ENCODE results near the gene VTI1B.
"Not testable (repeated sequence)": the region's sequence is repeated elsewhere in the genome, so short reads cannot be mapped to it uniquely, and the experiment has no call there.

The VTI1B gene

GRCh38 chr14:67644428-67644827 is 30.0 kb downstream of the VTI1B start:
- no peak overlapping the region for H3K4me3 ChIP-seq (ENCODE audit: low read length)
- H3K36me3 ChIP-seq (ENCODE audit: insufficient read depth, low read depth, low read length), result peaks cover 54% of the 10 kb centered on the region
- H3K9ac ChIP-seq (ENCODE audit: low read depth, low read length), result no peak overlapping the region
- H3K27me3 ChIP-seq (ENCODE audit: insufficient read depth, low read length), result no peaks in the 10 kb centered on the region
- H3K9me3 ChIP-seq (ENCODE audit: insufficient read depth, low read depth, low read length), result no peaks in the 10 kb centered on the region
- H3K27ac ChIP-seq (ENCODE audit: low read length), result no peak overlapping the region
- no peaks in the 10 kb centered on the region for H3K4me1 ChIP-seq (ENCODE audit: insufficient read depth, low read length)

DNA sequence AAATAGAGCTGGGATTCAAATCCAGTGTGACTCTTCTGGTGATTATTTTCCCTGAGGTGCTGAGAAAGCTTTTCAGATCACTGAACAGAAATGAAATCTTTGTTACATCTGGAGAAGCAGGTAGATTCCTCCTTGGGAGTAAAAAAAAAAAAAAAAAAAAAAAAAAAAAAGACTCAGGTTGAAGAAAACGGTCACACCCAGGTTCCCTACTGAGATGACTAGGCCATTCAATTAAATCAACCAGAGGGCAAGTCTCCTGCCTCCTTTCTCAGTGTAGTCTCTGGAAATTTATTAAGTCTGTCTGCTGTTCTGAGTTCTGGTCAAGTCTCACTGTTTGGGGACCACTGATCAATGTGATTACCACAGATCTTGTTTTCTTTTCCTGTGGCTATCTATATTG is 30.7 kb downstream of the VTI1B start:
- H3K4me1 ChIP-seq (ENCODE audit: insufficient read depth, low read length), result no peaks in the 10 kb centered on the region
- H3K9ac ChIP-seq (ENCODE audit: low read depth, low read length), result no peak overlapping the region
- H3K9me3 ChIP-seq (ENCODE audit: insufficient read depth, low read depth, low read length), result no peaks in the 10 kb centered on the region
- H3K36me3 ChIP-seq (ENCODE audit: insufficient read depth, low read depth, low read length), result peaks cover 47% of the 10 kb centered on the region
- no peak overlapping the region for H3K4me3 ChIP-seq (ENCODE audit: low read length)
- H3K27ac ChIP-seq (ENCODE audit: low read length), result no peak overlapping the region
- H3K27me3 ChIP-seq (ENCODE audit: insufficient read depth, low read length), result no peaks in the 10 kb centered on the region

DNA sequence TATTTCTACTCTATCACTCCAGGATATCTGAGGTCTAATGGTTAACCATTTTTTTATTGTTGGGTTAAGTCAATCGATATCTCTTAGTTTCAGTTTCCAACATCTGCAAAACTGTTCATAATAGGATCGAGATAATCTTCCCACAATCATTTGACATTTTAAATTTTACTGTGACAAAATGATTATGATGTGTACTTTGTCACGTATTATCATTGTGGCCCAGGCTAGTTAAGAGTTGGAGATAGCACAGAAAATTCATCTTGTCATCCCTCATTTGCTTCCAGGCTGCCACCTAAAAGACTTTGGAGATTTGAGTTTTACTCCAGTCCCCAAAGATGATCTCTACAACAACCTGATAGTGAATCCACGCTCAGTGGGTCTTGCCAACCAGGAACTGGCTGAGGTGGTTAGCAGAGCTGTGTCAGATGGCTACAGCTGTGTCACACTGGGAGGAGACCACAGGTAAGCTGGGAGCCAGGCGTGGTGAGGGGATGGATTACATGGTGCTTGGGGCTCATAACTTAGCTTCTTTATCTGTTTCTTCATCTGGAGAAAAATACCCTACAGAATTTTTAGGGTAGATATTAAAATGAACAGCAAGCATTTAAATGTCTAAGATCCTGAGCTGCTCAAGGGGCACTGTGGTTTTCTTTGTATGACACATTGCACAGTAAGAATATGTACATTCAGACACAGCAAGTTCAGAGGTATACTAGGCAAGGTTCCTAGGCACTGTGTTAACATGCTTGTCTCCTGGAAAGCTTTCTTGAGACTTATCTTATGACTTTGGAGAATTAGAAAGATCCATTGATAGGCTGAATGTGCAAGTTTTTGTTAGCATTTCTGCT is 32.3 kb downstream of the VTI1B start:
- H3K36me3 ChIP-seq (ENCODE audit: insufficient read depth, low read depth, low read length), result peaks cover 31% of the 10 kb centered on the region
- no peak overlapping the region for H3K9ac ChIP-seq (ENCODE audit: low read depth, low read length)
- H3K4me3 ChIP-seq (ENCODE audit: low read length), result no peak overlapping the region
- no peaks in the 10 kb centered on the region for H3K4me1 ChIP-seq (ENCODE audit: insufficient read depth, low read length)
- no peaks in the 10 kb centered on the region for H3K27me3 ChIP-seq (ENCODE audit: insufficient read depth, low read length)
- no peak overlapping the region for H3K27ac ChIP-seq (ENCODE audit: low read length)
- no peaks in the 10 kb centered on the region for H3K9me3 ChIP-seq (ENCODE audit: insufficient read depth, low read depth, low read length)

DNA sequence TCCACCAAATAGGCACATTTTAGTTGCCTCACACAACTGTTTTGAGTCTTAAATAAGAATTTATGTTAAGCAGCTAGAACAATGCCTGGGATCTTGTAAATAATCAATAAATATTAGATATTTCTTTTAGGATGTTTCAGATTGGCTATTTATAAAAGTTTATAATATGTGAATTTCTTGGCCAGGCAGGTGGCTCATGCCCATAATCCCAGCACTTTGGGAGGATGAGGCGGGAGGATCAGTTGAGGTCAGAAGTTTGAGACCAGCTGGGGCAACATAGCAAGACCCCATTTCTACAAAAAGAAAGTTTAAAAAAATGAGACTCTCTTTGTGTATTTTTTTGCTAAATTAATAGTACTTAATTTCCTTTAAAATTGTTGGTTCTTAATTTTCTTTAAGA is 33.0 kb downstream of the VTI1B start:
- no peak overlapping the region for H3K27ac ChIP-seq (ENCODE audit: low read length)
- no peak overlapping the region for H3K9ac ChIP-seq (ENCODE audit: low read depth, low read length)
- H3K36me3 ChIP-seq (ENCODE audit: insufficient read depth, low read depth, low read length), result peaks cover 25% of the 10 kb centered on the region
- no peak overlapping the region for H3K4me3 ChIP-seq (ENCODE audit: low read length)
- H3K4me1 ChIP-seq (ENCODE audit: insufficient read depth, low read length), result no peaks in the 10 kb centered on the region
- no peaks in the 10 kb centered on the region for H3K27me3 ChIP-seq (ENCODE audit: insufficient read depth, low read length)
- H3K9me3 ChIP-seq (ENCODE audit: insufficient read depth, low read depth, low read length), result no peaks in the 10 kb centered on the region

DNA sequence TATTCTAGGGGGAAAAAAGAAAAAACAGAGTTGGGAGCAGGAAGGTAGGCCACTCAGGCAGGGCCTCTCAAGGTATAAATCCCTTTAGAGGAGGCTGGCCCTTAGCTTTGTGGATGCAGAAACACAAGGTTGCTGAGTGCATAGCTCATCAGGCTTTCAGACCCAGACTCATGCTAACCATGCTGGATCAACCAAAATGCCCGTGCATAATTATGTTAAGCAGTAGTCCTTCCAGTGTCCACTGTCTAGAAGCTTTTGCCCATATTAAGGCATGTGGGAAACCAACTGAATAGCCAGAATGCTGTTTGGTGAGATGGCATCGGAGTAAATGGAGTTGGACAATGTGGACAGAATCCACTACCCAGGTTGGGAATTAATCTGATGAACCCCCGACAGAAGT is 35.8 kb downstream of the VTI1B start:
- Histone ChIP-seq H3K27ac (ENCODE audit: low read length) (no peak overlapping the region), H3K36me3 (ENCODE audit: insufficient read depth, low read depth, low read length) (peaks cover 9% of the 10 kb centered on the region), H3K4me3 (ENCODE audit: low read length) (no peak overlapping the region), H3K9ac (ENCODE audit: low read depth, low read length) (no peak overlapping the region), H3K27me3 (ENCODE audit: insufficient read depth, low read length) (no peaks in the 10 kb centered on the region), H3K9me3 (ENCODE audit: insufficient read depth, low read depth, low read length) (no peaks in the 10 kb centered on the region), H3K4me1 (ENCODE audit: insufficient read depth, low read length) (no peaks in the 10 kb centered on the region)

DNA sequence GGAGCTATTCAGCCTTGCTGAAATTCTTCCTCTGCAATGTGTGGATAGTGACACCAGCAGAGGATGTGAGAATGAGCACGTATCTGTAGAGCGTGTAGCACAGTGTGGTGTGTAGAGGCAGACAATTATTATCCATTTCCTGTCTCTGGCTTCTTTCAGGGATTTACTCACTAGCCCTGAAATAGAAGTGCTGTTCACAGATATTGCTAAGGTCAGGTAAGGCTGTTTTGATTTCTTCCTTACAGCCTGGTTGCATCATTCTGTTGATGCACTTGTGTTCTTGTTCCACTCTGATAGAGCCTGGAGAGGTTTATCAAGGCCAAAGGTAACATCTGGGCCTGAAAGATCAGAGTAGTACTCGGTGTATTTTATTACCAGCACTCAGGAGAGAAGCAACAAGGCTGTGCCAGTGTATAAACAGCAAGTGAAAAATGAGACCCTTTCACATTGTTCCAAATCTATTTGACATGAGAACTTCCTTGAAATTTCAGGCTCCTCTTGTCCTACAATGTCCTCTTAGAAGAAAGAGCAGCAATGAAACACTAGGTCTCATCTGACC is 38.0 kb downstream of the VTI1B start:
- no peaks in the 10 kb centered on the region for H3K27me3 ChIP-seq (ENCODE audit: insufficient read depth, low read length)
- no peaks in the 10 kb centered on the region for H3K9me3 ChIP-seq (ENCODE audit: insufficient read depth, low read depth, low read length)
- no peak overlapping the region for H3K4me3 ChIP-seq (ENCODE audit: low read length)
- no peaks in the 10 kb centered on the region for H3K4me1 ChIP-seq (ENCODE audit: insufficient read depth, low read length)
- no peak overlapping the region for H3K27ac ChIP-seq (ENCODE audit: low read length)
- H3K36me3 ChIP-seq (ENCODE audit: insufficient read depth, low read depth, low read length), result peaks cover 4% of the 10 kb centered on the region; the same call in 1 of the 2 replicates
- H3K9ac ChIP-seq (ENCODE audit: low read depth, low read length), result no peak overlapping the region

GRCh38 chr14:67633451-67634147 is 40.8 kb downstream of the VTI1B start:
- Histone ChIP-seq H3K4me3 (ENCODE audit: low read length) (no peak overlapping the region), H3K27ac (ENCODE audit: low read length) (no peak overlapping the region), H3K36me3 (ENCODE audit: insufficient read depth, low read depth, low read length) (peaks cover 4% of the 10 kb centered on the region; the same call in 1 of the 2 replicates), H3K9ac (ENCODE audit: low read depth, low read length) (no peak overlapping the region), H3K9me3 (ENCODE audit: insufficient read depth, low read depth, low read length) (no peaks in the 10 kb centered on the region), H3K4me1 (ENCODE audit: insufficient read depth, low read length) (no peaks in the 10 kb centered on the region), H3K27me3 (ENCODE audit: insufficient read depth, low read length) (no peaks in the 10 kb centered on the region)

DNA sequence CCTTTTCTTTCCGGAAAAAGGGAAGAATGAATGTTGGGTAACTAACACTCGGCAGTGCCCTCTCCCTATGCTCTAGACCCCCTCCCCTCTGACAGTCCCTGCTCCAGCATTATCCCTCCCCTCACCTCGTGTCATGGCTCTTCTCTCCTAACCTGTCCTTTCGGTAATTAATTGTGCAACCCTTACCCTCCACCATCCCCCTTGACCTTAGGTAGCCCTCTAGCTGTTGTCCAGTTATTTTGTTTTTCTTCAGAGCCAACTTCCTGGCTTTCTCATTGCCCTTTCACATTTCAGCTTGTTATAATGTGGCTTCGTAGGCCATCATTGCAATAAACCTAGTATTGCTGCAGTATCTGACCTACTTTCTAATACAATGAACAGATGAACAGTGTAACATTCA is 43.5 kb downstream of the VTI1B start:
- Histone ChIP-seq H3K9ac (ENCODE audit: low read depth, low read length) (no peak overlapping the region), H3K36me3 (ENCODE audit: insufficient read depth, low read depth, low read length) (peaks cover 4% of the 10 kb centered on the region; the same call in 1 of the 2 replicates), H3K9me3 (ENCODE audit: insufficient read depth, low read depth, low read length) (no peaks in the 10 kb centered on the region), H3K4me1 (ENCODE audit: insufficient read depth, low read length) (no peaks in the 10 kb centered on the region), H3K4me3 (ENCODE audit: low read length) (no peak overlapping the region), H3K27me3 (ENCODE audit: insufficient read depth, low read length) (no peaks in the 10 kb centered on the region), H3K27ac (ENCODE audit: low read length) (no peak overlapping the region)

- no peaks in the 10 kb centered on the region for H3K27me3 ChIP-seq (ENCODE audit: insufficient read depth, low read length)
- no peaks in the 10 kb centered on the region for H3K4me1 ChIP-seq (ENCODE audit: insufficient read depth, low read length)
- no peak overlapping the region for H3K4me3 ChIP-seq (ENCODE audit: low read length)
- no peak overlapping the region for H3K9ac ChIP-seq (ENCODE audit: low read depth, low read length)
- H3K27ac ChIP-seq (ENCODE audit: low read length), result no peak overlapping the region
- H3K36me3 ChIP-seq (ENCODE audit: insufficient read depth, low read depth, low read length), result peaks cover 4% of the 10 kb centered on the region; the same call in 1 of the 2 replicates
- H3K9me3 ChIP-seq (ENCODE audit: insufficient read depth, low read depth, low read length), result no peaks in the 10 kb centered on the region
These were observed 44.2 kb downstream of the VTI1B start for GRCh38 chr14:67630186-67630585.

DNA sequence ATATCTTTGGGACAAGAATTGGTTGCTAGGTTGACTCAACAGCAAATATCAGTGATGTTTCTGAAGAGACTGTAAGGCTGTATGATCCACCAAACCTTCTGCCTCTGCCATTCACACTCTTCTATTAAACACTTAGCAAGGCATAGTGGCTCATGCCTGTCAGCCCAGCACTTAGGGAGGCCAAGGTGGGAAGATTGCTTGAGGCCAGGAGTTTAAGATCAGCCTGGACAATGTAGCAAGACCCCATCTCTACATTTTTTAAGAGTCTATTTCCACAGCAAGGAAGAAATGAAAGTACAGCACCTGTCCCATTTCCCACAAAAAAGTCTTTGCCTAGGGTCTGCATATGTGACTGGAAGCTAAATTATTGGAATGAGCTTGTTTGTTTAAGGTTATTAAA is 46.9 kb downstream of the VTI1B start:
- Histone ChIP-seq H3K9ac (ENCODE audit: low read depth, low read length) (no peak overlapping the region), H3K4me1 (ENCODE audit: insufficient read depth, low read length) (peaks cover 5% of the 10 kb centered on the region; the same call in 1 of the 2 replicates), H3K27me3 (ENCODE audit: insufficient read depth, low read length) (no peaks in the 10 kb centered on the region), H3K9me3 (ENCODE audit: insufficient read depth, low read depth, low read length) (no peaks in the 10 kb centered on the region), H3K36me3 (ENCODE audit: insufficient read depth, low read depth, low read length) (peaks cover 13% of the 10 kb centered on the region), H3K27ac (ENCODE audit: low read length) (no peak overlapping the region), H3K4me3 (ENCODE audit: low read length) (no peak overlapping the region)

DNA sequence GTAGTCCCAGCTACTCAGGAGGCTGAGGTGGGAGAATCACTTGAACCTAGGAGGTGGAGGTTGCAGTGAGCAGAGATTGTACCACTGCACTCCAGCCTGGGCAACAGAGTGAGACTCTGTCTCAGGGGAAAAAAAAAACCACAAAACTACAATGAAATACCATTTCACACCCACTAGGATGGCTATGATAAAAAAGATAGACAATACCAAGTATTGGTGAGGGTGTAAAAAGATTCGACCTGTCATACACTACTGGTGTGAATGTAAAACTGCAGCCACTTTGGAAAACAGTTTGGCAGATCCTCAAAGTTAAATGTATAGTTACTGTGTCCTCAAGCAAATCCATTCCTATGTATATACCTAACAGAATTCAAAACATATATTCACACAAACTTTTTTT is 48.3 kb downstream of the VTI1B start:
- H3K27me3 ChIP-seq (ENCODE audit: insufficient read depth, low read length); H3K9ac ChIP-seq (ENCODE audit: low read depth, low read length); H3K4me3 ChIP-seq (ENCODE audit: low read length); H3K9me3 ChIP-seq (ENCODE audit: insufficient read depth, low read depth, low read length); H3K27ac ChIP-seq (ENCODE audit: low read length); H3K4me1 ChIP-seq (ENCODE audit: insufficient read depth, low read length): not testable (repeated sequence)
- H3K36me3 ChIP-seq (ENCODE audit: insufficient read depth, low read depth, low read length), result peaks cover 13% of the 10 kb centered on the region
